A549 (cell line): Measurements from ENCODE around the gene FGD5.

Source experiments
- CEBPB ChIP-seq, 2 experiments: fragments of >200 bp in 1 of 2; sonication (Bioruptor Twin) in 1 of 2; formaldehyde crosslinking in 1 of 2; IDR thresholded peaks; 2 replicates each; pipeline ENCODE4 v1.6.1; 2012 to 2016
- EP300 ChIP-seq, 2 experiments: fragments of >200 bp; sonication (Bioruptor Twin); formaldehyde crosslinking; IDR thresholded peaks; 2 replicates in 1 of 2; 3 replicates in 1 of 2; pipeline ENCODE4 v1.6.1; 2016 to 2017
- GATA3 ChIP-seq: IDR thresholded peaks from 2 replicates; pipeline ENCODE4 v1.6.1; 2012; ENCODE audit warnings: borderline replicate concordance
- NPAS2 ChIP-seq: fragments of 250-450 bp; sonication (Bioruptor Pico); IDR thresholded peaks from 2 replicates; pipeline ENCODE4 v1.8.0; 2022; ENCODE audit warnings: mild to moderate bottlenecking, moderate library complexity, borderline replicate concordance
- PHF8 ChIP-seq: fragments of 200-600 bp; sonication (generic); IDR thresholded peaks from 2 replicates; pipeline ENCODE4 v1.6.1; 2016; ENCODE audit warnings: low read depth, mild to moderate bottlenecking, antibody characterized with exemption, moderate library complexity, borderline replicate concordance
- POLR2A ChIP-seq: IDR thresholded peaks from 2 replicates; pipeline ENCODE4 v1.6.1; 2012; ENCODE audit warnings: mild to moderate bottlenecking, low read length
- POLR2AphosphoS2 ChIP-seq: conservative IDR thresholded peaks from 2 replicates; pipeline ENCODE4 v1.6.1; 2012; ENCODE audit warnings: low read length, improper control_type of control experiment, inconsistent platforms
- SMC3 ChIP-seq: fragments of >200 bp; sonication (Bioruptor Twin); formaldehyde crosslinking; IDR thresholded peaks from 3 replicates; pipeline ENCODE4 v1.6.1; 2018; ENCODE audit warnings: inconsistent platforms
- TF ChIP-seq, protein P1 (sequence below): fragments of >200 bp; sonication (Bioruptor Twin); formaldehyde crosslinking; IDR thresholded peaks from 3 replicates; pipeline ENCODE4 v1.5.1; 2016
- TF ChIP-seq, protein P2 (sequence below): IDR thresholded peaks from 2 replicates; pipeline ENCODE4 v1.6.1; 2012; ENCODE audit warnings: low read depth, borderline replicate concordance

DNA sequence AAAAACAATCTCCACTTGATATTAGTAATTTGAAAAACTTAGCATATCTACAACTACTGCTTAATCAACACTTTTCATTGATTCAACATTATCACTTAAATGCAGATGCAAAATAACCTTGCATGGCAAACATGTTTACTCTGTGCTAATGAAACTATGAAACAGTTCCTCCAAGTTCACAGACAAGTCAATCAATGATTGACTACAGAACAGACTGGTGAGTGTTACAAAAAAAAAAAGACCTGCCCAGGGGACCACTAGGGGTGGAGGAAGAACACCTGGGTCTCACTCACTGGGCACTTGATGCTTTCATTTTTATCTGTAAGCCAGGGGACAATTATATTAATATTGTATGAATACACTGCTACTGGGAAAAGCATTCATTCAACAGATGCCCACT, 124.3 kb downstream of the FGD5 start:
- TF ChIP-seq, protein P1, sequence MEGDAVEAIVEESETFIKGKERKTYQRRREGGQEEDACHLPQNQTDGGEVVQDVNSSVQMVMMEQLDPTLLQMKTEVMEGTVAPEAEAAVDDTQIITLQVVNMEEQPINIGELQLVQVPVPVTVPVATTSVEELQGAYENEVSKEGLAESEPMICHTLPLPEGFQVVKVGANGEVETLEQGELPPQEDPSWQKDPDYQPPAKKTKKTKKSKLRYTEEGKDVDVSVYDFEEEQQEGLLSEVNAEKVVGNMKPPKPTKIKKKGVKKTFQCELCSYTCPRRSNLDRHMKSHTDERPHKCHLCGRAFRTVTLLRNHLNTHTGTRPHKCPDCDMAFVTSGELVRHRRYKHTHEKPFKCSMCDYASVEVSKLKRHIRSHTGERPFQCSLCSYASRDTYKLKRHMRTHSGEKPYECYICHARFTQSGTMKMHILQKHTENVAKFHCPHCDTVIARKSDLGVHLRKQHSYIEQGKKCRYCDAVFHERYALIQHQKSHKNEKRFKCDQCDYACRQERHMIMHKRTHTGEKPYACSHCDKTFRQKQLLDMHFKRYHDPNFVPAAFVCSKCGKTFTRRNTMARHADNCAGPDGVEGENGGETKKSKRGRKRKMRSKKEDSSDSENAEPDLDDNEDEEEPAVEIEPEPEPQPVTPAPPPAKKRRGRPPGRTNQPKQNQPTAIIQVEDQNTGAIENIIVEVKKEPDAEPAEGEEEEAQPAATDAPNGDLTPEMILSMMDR = no peak
- TF ChIP-seq GATA3 = no peak
- TF ChIP-seq PHF8 = no peak
- TF ChIP-seq, protein P2, sequence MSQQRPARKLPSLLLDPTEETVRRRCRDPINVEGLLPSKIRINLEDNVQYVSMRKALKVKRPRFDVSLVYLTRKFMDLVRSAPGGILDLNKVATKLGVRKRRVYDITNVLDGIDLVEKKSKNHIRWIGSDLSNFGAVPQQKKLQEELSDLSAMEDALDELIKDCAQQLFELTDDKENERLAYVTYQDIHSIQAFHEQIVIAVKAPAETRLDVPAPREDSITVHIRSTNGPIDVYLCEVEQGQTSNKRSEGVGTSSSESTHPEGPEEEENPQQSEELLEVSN = no peak
- TF ChIP-seq POLR2A = no peak
- no peak for TF ChIP-seq EP300 (IDR thresholded peaks at IDR 0.05)
- no peak for TF ChIP-seq CEBPB (IDR thresholded peaks at IDR 0.05)
- TF ChIP-seq NPAS2 (CRISPR knock-in tag) = no peak
- TF ChIP-seq SMC3 = no peak
- no peak for TF ChIP-seq POLR2AphosphoS2
